Measurements from ENCODE around the gene FDX2.
A peak's percentile ranks its signal among the peaks of the same experiment; 100 is the strongest.

The FDX2 gene

GRCh38 chr19:10332965-10333757 is 17.3 kb upstream of the FDX2 start, which contains the start of gene RAVER1:
Gene RAVER1 (minus strand): TSS chr19:10333529. CDS start chr19:10333507, 22 bp downstream.
- DNase-seq, result peak; percentile 86 to 97 (median 94)

DNA sequence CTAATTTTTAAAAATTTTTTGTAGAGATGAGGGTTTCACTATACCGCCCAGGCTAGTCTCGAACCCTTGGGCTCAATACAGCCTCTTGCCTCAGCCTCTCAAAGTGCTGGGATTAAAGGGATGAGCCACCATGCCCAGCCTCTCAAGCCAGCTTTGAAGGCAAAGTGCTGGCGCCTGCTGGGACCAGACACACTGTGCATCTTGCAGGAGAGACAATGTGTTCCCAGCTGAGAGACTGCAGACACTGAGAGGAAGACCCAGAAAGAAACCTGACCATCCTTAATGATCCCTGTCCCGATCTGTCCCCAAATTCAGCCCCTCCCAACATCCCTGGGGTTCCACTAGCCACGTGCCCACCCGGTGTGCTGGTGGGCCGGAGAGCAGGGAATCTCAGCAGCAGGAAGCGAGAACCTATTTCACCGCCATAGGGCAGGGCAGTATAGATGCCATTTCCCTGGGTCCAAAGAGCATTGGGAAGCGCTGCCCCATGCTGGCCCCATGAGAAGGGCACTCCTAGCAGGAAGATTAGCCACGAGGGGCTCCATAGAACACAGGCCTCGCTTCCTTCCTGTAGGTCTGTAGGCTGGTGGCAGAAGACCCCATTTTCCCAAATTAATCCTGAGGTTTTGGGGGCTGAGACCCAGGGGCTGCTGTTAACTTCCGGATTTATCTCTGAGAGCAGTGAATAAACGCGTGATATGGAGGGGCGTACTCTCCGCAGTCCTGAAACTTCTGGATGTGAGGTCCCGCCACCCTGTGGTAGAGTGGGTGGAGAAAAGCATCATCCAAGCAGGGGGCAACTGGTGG is 16.5 kb upstream of the FDX2 start:
- DNase-seq, result no peak

DNA sequence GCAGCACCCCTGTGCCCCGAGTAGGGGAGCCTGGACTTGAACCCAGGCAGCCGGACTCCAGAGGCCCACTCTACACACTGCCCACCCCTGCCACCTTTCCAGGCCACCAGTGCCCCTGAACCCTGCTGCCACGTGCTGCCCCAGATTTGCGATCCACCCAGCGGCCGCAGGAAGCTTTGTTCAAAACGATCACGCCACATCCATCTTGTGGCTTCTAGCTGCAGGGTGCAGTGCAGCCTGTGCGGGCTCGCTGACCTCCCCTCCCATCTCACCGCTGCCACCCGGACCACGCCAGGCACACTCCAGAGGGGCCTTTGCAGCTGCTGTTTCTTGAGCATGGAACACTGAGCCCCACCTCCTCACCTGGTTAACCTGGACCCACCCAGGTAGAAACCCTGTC is 13.7 kb upstream of the FDX2 start:
- DNase-seq, result no peak

- no peak for DNase-seq
Observed at GRCh38 chr19:10328558-10329429, 13.0 kb upstream of the FDX2 start.

GRCh38 chr19:10327793-10328192 is 12.0 kb upstream of the FDX2 start:
- DNase-seq, result no peak

GRCh38 chr19:10325732-10326131 is 9.9 kb upstream of the FDX2 start:
- DNase-seq, result no peak

DNA sequence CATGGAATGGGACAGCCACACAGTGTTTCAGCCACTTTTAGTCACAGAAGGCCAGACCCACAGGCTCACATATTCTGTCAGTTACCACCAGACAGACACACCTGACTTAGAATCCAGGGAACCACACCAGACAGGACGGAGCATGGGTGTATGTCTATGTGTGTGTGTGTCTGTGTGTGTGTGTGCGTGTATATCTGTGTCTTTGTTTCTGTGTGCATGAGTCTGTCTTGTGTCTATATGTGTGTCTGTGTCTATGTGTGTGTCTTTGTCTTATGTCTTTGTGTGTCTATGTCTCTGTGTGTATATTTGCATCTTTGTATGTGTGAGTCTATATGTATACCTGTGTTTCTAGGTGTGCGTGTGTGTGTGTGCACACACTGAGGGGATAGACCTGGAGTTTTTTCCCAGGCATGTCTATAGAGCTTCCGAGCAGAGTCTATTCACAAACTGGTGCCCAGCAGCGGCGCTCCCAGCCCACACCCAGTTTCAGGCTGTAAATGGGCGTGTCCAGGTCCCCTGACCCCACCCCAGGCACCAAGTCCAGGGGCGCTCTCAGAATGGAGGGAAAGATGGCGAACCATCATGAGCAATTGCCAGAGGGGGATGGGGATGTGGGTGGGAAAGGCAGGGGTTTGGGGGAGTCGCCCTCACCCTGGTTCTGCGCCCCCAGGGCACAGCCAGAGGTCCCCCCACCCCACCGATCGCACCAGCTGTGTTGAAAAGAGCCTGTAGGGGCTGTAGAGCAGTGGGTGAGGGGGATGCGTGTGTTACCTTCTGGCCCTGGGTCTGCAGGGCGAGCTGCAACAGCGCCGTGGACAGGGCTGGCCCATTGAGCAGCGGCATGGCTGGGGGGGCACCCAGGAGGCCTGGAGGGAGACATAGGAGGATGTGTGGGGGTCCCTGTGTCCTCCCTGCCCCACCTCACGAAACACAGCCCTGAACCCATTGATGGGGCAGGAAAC is 6.3 kb upstream of the FDX2 start:
- no peak for DNase-seq

DNA sequence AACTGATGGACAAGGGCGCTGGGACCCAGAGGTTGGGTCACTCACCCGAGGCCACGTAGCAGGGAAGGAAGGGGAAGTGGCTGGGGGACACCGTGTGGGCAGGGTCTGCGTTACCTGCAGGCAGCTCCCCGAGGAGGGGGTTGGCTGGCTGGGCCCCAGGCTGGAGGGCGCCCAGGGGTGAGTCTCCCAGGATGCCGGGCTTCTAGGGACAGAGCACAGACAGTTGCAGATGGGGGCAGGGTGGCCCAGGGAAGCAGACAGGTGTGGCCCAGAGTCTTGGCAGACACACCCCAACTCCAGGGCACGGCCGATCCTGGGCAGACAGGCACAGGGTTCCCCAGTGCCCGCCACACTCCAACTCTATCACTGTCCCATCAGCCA is 5.6 kb upstream of the FDX2 start:
- no peak for DNase-seq

DNA sequence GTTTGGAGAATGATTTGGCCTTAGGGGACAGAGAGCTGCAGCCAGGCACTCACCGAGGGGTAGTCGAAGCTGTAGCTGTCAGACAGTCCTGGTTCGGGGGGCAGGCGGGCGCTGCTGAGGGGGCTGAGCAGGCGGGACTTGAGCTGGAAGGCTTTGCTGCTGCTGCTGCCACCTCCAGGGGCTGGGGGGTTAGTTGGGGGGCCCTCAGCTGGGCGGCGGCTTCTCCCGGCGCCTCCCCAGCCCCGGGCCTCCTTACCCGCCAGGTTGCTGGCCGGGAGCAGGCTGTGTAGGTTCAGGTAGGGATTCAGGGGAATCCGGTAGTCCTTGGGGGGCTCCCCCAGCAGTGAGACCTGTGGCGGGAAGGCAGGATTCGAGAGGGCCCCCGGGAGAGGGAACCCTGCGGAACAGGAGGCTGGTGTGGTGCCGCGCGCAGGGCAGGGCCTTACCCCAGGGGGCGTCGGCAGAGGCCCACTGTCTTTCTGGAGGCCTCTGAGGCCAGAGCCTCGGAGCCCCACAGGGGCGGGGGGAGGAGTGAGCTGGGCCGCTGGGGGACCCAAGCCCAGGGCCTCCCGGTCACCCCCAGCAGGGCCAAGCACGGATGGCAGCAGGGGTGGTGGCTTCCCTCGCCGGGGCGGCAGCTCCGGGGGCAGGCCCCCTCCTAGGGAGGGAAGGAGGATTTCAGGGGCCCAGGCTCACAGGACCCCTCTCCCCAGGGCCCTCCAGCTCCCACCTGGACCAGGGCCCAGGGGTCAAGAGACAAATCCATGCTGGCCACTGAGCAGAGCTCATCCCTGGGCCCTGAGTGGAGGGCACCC is 5.0 kb upstream of the FDX2 start:
- DNase-seq, result no peak

DNA sequence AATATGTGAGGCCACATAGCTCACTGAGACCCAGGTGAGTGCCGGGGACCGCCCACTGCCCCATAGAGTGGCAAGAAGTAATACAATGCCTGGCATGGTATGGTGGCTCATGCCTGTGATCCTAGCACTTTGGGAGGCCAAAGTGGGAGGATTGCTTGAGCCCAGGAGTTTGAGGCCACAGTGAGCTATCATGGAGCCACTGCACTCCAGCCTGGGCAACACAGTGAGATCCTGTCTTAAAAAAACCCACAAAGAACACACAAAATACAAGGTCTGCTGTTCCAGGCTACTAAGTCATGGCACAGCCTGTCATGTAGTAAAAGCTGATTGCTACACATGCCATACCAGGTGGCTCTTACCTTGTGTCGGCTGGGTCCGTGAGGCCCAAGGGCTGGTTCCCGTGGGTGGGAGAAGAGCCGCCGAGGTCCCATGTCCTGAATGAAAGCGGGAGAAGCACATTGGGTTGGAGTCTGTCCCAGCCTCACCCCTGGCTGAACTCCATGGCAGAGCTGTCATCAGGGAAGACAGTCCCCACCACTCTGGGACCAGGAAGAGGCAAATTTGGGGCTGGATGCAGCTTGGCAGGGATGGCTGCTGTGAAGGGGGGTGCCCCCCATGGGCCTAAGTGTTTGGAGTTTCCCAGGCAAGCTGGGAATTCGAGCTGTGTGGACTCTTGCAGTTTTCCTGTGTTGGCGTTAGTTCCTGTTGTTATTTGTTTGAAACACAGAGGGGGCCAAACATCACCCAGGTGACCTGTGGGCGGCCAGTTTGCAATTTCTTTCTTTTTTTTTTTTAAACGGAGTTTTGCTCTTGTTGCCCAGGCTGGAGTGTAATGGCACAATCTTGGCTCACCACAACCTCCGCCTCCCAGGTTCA is 3.2 kb upstream of the FDX2 start:
- DNase-seq, result no peak

DNA sequence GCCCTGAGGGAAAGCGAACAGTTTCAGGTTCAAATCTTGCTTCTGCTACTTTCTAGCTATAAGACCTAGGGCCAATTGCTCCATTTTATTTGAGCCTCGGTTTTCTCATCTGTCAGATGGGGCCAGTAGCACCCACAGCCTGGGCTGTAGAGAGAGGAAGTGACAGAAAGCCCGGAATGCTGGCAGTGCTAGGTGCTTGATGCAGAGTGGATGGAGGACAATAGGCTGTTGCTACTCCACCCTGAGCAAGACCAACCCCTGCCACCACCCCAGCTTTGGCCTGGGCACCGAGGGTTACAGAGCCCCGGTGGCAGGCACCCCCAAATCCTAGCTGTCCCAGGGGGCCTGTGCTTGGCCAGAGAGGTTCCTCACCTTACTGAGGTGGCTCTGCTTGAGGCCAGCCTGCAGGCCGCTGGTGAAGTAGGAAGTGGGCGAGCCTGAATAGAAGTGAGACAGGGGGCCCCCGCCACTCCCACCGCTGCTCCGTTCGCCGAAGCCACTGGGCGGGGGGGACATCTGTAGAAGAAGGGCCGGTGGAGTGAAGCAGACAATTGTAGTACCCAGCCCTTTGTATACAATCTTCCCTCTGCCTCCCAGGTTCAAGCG is 2.1 kb upstream of the FDX2 start:
- no peak for DNase-seq

- no peak for DNase-seq
Observed at GRCh38 chr19:10317045-10317856, 1.4 kb upstream of the FDX2 start.

DNA sequence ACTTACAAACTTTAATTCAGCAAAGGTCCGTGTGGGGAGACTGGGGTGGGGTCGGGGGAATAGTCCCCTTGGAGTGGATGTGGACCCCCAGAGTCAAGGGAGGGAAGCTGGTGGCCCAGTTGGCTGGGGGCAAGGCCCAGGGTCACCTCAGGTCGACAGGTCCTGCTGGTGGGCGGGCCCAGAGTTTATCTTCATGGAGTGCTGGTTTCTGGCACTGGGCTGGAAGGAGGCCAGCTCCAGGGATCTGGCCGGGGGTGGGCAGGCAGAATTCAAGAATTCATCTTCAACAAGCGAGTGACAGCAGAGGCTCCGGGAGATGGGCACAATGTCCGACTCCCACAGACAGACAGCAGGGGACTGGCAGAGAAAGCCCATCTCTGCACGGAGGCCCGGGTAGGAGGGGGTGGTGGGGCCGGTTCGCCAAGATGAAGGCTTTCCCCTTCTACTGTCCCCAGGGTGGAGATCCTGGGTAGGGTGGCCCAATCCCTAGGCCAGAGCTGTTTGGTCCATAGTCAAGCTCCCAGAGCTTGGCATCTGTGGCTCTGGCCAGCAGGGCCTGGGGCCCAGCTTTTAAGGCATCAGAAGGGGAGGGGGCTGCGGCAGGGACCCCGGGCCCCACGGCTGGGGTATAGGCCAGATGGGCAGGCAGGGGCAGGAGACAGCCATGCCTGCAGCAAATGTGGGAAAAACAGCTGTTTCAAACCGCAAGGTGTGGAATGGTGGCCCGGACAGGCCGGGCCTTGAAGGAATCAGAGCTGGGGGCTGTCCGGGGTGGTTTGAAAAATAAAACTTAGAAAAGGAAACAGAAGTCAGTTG is 622 bp upstream of the FDX2 start:
- DNase-seq, result peak in 1 of 14 donors; percentile 48

DNA sequence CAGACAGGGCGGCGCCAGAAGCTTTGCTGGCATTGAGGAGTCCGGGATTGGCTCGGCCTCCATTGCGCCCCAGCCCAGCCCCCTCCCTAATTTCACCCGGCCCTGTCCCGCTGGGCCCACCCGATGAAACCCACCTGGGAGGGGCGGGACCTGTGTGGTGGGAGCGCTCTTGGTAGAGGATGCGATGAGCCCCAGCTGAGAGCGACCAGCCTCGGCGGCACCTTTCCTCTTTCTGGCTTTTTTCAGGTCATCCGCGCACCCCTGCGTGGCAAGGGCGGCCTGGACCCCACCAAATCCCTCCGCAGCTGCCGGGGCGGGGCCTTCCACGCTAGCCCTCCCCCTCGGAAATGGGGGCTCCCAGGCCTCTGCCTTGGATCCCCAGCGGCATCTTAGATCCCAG is 6.4 kb downstream of the FDX2 start, which contains the start of gene ZGLP1:
TSS of gene ZGLP1 (minus strand) at position 393 of the 400 bp plus-strand sequence.
- no peak for DNase-seq

DNA sequence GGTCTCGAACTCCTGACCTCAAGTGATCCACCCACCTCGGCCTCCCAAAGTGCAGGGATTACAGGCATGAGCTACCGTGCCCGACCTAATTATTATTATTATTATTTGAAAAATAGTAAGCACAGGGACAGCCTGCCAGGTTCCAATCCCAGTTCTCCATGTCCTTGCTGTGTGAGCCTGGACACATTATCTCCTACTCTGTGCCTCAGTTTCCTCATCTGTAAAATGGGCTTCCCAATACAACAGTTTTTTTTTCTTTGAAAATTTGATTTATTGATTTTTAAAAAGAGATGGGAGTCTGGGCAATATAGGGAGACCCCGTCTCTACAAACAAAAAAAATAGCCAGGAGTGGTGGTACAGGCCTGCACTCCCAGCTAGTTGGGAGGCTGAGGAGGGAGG is 9.5 kb downstream of the FDX2 start:
- no peak for DNase-seq

GRCh38 chr19:10305139-10305806 is 10.5 kb downstream of the FDX2 start:
- DNase-seq, result peak in 5 of 14 donors; percentile 4 to 36 (median 9)

All from C1 segment of cervical spinal cord (tissue), 14 donors.